Amniotic epithelial cell (primary cell): Measurements from ENCODE around the gene EEF1AKMT2.
"Not testable (repeated sequence)": the region's sequence is repeated elsewhere in the genome, so short reads cannot be mapped to it uniquely, and the experiment has no call there.

Experiments used
- DNase-seq: peaks from one replicate; pipeline ENCODE4 v3.0.0-alpha.2; 2010; ENCODE audit warnings: low read depth

Gene EEF1AKMT2

DNA sequence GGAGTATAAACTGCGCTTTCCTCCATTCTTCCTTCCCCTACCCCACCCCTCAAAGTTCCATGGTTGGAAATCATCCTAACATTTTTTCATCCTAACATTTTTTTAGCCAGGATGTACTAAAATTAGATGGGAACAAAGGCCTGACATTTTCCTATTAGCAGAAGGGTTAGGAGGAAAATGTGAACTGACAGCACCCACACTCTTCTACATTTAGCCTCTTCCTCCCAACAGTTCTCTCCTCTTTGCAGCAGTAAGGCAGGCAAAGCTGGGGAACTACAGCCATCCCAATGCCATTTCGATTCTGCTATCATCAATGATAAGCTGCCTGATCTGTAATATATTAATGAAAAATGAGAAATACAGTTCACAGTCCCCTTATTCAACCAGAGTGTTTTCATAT is 36.1 kb downstream of the EEF1AKMT2 start:
- DNase-seq = no peak

GRCh38 chr10:124754227-124754626 is 37.5 kb downstream of the EEF1AKMT2 start:
- no peak for DNase-seq

- no peak for DNase-seq
Observed at GRCh38 chr10:124748953-124749645, 42.6 kb downstream of the EEF1AKMT2 start.

GRCh38 chr10:124748166-124748565 is 43.5 kb downstream of the EEF1AKMT2 start:
- no peak for DNase-seq

DNA sequence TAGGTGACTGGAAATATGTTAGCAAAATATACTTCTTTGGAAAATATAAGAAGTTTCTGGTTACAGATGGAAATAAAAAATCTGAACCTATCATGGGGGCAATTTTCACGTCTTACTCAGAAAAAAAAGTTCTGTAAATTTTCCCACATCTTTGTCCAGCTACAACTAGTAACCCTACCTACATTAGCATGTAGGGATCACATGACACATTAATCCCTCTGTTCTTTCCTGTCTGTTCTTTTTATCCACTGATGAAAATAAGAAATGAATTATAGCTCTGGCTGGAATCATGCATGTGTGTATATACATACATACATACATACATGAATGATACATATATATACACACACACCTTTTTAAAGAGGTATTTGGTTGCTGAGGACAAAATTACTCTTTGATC is 43.9 kb downstream of the EEF1AKMT2 start:
- DNase-seq = no peak

DNA sequence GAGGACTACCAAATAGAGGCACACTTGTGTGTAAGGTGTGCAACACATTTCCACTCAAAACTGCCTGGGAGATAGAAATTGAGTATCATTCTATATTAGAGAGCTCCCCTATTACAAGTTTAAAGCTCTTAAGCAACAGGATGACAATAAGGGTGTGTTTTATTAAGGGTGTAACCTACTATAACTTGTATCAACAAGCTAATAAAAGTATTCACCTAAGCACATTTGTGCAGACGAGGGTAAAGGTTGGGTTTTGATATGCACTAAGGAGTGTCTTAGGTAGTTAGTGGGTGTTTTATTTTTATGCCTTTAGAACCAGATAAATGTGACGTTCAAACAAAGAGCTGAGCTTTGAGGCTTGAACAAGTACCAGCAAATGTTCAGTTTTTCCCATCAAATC is 44.7 kb downstream of the EEF1AKMT2 start:
- no peak for DNase-seq

DNA sequence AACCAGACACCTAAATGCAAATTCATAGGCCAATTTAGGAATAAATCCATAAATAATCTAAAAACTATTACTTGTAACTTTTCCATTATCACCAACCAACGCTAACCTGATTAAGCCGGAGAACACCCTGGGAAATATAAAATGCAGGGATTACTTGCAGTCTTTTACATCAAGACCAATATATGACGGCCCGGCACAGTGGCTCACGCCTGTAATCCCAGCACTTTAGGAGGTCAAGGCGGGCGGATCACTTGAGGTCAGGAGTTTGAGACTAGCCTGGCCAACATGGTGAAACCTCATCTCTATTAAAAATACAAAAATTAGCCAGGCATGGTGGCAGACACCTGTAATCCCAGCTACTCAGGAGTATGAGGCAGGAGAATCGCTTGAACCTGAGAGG is 45.2 kb downstream of the EEF1AKMT2 start:
- not testable (repeated sequence) for DNase-seq

DNA sequence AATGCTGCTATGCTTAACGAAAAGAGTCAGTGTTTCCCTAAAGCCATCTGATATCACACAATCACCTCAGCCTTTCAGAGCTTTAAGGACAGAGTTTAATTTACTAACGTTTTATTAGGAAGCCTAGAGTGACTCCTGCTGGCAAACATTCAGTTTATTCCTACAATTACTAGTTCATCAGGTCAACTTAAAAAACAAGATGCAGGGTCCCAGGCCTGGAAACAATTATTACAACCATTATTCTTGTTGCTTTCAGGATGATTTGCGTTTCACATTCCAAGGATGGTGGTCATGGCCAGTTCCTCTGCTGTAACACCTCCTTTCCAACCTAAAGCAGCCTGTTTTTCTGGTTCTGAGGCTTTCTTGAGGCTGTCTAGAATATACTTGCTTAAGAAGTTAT is 46.0 kb downstream of the EEF1AKMT2 start:
- DNase-seq = peak; percentile 74

GRCh38 chr10:124745252-124745651 is 46.4 kb downstream of the EEF1AKMT2 start:
- DNase-seq = no peak

GRCh38 chr10:124744102-124745050 is 47.3 kb downstream of the EEF1AKMT2 start, which contains the start of gene FAM53B:
FAM53B (minus strand) TSS chr10:124744378; CDS start chr10:124706713, 37,665 bp downstream.
- peak; percentile 77 for DNase-seq

GRCh38 chr10:124743191-124744101 is 48.2 kb downstream of the EEF1AKMT2 start:
- DNase-seq = peak; percentile 29

DNA sequence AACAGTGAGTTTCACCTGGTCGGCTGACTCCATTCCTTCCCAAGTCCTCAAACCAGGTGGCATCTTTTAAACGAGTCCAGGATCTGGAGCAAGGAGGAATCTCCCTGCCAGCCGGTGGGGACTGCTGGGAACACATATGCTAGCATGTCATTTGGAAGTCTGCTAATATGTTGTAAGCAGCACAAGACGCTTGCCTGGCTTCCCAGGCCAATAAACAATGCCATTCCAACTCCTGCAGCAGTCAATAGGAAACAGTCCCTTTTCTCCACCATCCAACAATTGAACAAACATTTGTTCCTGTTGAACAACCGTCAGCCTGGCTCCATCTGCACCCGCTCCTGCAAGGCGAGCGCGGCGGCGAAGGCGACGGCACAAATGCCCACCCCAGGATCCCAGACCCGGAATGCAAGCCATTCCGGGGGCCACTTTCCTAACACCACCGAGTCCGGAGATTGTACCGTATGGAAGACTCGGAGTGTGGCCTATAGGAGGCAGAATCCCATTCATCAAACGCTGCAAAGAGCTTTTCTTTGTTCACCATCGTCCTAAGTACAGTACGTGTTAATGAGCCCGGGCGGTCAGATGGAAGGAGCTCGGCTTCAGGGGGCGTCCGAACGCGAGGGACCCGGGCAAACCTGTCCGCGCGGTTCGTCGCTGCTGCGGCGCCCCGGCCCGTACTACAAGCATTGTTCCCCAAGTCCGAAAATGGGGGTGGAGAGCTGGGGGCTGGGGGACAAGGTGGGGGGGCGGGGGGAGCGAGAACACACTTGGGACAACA is 49.1 kb downstream of the EEF1AKMT2 start:
- peak; percentile 29 for DNase-seq

- no peak for DNase-seq
Observed at GRCh38 chr10:124741922-124742412, 49.7 kb downstream of the EEF1AKMT2 start.

DNA sequence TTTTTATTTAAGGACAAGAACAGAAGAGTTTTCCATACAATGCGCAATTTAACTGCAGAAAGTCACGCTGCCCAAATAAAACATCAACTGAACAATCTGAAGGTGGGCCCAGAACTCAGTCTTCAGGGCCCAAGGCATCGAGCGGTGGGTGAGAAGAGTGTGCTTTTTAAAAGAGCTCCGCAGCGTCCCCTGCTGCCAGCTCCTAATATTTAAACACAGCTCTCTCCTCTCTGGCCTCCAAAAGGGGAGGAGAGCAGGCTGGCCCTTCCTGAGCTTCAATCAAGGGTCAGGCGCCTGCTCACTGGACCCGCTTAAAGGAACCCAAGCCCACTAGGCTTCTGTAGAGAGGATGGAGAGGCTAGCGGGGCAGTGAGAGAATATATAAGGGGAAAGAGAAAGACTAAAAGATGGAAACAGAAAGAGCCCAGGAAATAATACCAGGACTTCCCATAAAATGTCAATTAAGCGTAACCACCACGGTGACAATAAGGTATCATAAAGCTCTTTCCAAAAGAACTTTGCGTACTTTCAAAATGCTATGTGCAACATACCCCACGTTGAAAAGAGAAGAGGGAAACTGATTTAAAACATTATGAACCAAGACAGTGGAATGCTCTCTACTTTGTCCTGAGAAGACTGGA is 50.3 kb downstream of the EEF1AKMT2 start:
- DNase-seq = peak; percentile 73

DNA sequence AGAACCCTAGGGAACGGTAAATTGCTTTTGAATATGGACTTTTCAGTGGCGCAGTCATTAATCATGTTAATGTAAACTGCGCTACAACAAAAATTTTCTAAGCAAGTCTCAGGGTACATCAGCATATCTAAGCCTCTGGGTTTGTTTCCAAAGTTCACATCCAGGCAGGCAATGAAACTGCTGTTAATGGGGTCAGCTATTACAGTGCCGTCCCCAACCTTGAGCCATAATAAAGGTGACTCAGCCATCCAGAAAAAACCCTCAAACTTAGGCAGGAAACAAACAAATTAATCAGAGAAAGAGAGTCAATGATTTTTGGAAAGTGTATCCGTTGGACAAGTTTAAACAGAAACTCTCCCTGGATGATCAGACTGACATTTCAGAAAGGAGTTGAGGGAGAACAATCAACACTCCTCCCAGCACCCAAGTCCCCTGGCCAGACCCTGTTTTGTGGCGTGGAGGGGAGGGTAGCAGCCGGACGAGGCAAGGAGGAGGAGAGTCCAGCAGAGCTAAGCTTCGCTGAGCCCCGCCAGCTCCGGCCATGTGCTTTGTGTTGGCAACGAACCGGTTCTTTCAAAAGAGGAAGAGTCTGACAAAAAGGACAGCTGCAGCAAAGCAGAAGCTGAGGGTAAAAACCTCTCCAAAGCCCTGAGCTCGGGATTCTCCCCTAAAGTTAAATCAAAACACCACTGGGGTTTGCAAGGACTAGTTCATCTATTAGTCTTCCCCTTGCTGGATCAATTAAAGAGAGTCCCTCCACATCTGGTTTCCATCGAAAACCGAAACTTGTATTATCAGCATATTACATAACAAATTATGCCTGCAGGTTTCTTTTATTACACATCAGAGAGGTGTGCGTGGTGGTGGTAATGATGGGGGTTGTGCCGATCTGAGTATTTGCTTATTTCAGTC is 51.1 kb downstream of the EEF1AKMT2 start:
- DNase-seq = peak; percentile 81

- DNase-seq = peak; percentile 71
Observed at GRCh38 chr10:124739986-124740368, 51.7 kb downstream of the EEF1AKMT2 start.

DNA sequence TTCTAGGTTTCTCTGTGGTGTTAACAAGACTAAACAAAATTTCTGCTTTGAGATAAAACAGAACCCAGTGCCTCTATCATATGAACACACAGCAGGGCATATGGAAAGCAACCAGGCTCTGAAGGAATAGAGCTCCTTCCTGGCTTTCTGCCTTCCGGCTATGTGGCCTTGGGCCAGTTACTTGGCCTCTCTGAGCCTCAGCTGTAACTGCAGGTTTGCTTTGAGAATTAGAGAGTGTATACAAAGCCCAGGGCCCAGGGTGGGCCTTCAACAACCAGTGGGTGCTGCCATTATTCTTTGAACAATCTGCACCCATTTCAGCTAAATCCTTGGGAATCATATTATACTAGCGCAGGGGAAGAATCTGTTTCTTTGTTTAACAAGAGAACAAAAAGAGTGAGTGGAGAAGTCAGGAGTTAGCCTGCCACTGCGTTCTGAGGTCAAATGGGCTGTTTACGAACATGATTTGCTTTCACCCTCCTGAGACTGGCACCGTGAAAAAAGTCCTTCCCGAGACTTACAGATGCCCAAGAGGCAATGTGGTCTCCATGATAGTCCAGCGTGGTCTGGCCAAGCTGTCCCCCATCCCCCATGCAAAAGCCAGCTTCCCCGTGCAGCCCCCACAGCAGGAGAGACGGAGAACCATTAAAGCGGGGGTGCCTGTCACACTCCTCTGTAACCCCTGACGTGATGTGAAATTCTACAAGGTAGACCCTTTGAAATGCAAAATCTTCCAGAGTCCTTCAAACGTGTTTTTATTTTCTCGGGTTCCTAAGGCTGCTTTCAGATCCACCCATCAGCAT is 52.4 kb downstream of the EEF1AKMT2 start:
- DNase-seq = peak; percentile 63

GRCh38 chr10:124738441-124738840 is 53.2 kb downstream of the EEF1AKMT2 start:
- peak; percentile 43 for DNase-seq

DNA sequence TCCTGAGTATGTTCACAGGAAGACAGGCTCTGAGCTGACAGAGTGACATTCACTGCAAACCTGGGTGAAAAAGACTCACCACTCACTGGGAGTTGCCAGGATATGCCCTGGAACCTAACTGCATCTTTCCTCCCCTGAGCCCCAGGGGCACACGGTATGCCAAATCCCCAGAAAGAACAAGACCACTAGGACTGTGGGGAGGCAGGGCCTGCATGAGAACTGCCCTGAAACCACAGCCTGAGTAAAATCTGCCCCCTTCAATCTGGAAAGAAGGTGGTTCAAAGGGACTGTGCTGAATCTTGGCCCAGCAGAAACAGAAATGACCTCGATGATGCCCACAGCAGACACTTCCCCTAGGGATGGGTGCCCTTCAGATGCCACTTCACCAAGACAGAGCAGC is 54.0 kb downstream of the EEF1AKMT2 start:
- no peak for DNase-seq
